Endometrial microvascular endothelial cells (primary cell): ENCODE measurements around the gene TXN. TPM values are rescaled to one million over a fixed set of nuclear protein-coding genes. Genes with fewer than 3 reads are reported as not detected.
"Not testable (repeated sequence)": the region's sequence is repeated elsewhere in the genome, so short reads cannot be mapped to it uniquely, and the experiment has no call there.

ENCODE experiments used
- in situ Hi-C: cut with HindIII; loops from 2 replicates; pipeline ENCODE4 v1.10.0; 2017; ENCODE audit warnings: low sequenced_read_pairs, low pct_unique_long_range_greater_than_20kb; ENCODE audit errors: inconsistent ontology term
- total RNA-seq: library from RNA; depleted of rRNA; stranded (reverse); fragments of >200 nt; gene quantifications from one replicate; pipeline ENCODE4 v1.2.3, GENCODE V29; 2015; ENCODE audit errors: inconsistent ontology term

The TXN gene
- total RNA-seq, 1 donor from 2014 or later: 256 TPM

- in situ Hi-C loops: no loop called here
Observed at GRCh38 chr9:110220809-110221208, 35.5 kb downstream of the TXN start.

DNA sequence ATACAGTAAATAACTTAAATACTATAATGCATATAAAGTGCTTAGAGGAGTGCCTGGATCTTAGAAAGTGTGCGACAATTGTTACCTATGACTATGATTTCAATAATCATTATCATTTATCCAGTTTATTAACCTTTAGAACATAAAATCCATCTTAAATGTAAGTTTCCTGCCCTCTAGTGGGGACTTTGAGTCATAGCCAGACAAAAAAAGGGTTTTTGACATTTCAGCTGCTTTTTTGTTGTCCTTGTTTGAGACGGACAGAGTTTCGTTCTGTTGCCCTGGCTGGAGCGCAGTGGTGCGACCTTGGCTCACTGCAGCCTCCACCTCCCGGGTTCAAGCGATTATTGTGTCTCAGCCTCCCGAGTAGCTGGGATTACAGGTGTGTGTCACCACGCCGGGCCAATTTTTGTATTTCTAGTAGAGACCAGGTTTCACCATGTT, 38.6 kb downstream of the TXN start:
- in situ Hi-C loops: no loop called here

DNA sequence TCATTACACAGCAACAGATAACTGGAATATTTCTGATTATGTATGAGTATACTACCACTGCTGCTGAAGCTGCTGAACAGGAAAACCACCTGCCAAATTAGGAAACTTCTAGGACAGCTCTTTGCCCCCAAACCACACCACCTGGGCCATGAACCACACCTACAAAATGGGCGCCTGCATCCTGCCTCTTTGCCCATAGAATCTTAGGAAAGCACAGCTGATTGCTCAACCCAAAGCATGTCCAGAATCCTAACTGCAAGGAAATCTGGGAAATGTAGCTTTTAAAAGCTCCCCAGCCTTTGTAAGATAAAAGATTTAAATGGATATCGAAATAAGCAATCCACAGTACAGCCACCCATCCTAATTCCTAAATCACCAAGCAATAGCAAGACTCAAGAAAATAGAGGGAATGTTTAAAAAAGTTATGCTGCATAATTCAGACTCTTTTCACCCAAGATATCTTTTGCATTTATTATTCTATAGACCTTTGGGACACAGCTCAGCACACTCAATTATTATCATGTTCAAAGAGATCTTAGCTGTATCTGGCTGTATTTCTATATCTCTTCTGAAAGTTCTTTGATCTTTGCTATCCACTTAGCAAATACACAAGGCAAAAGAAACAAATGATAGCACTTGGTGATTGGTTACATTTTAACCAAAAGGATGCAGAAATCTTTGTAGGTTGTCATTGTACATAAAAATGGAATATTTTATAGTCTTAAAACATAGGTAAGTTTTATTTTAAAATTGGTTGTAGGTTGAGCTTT, 41.5 kb downstream of the TXN start:
- in situ Hi-C loops: no loop called here

DNA sequence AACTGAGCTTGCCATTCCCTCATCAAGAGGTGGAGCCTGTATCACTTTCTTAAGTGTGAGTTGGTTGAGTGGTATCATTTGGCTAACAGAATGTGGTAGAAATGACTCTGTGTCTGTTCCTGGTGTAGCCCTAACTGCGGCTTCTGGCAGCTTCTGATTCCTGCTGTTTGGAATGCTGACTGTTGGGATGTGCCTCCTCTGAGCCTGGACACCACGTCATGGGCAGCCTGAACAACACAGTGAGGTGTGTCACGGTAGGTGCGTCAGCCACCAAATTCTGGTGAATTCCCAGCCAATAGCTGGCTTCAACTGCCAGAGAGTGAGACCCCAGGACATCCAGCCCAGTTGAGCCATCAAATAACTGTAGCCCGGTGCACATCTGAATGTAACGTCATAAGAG, 42.2 kb downstream of the TXN start:
- in situ Hi-C loops: no loop called here

DNA sequence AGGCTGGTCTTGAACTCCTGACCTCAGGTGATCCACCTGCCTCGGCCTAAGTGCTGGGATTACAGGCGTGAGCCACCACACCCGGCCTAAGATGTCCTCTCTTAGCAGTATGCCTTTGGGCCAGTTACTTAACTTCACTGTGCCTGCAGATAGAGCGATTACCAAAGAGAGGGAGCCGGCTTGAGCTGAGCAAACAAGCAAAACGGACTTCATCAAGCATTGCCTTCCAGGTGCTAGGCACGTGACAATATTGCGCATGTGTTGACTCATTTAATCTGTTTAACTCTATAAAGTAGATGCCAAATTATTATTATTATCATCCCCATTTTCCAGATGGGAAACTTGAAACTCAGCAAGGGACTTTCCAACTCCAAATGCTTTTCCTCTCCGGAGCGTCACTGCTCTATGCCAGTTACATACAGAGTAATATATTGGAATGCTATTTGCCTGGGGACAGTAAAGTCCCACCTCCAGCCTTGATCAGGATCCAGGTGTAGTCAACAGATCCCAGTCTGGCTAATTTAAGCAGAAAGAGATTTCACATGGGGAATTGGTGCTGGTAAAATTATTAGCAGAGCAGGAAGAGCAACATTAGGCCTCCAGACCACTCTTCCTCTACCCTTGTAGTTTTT, 42.8 kb downstream of the TXN start:
- in situ Hi-C loops: no loop called here

DNA sequence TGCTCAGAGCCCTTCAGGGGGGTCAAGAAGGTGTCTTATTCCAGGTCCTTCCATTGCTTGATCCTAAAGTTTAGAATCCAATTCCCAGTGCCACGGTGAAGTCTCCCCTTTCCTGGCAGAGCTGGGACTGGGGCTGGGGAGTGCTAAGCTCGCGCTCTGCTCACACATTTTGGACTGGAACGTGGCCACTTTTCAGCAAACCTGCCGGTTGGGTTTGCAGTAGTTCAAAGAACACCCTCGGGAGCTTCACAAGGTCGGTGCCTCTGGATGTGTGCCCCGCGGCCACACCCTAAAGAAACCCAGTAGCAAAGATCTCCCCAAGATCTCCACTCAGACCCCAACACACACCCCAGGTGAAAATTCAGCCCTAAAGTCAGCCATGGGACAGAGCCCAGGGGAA, 48.3 kb downstream of the TXN start, which contains the start of gene C9orf152:
C9orf152 (minus strand) TSS at position 129 of the 400 bp plus-strand sequence. CDS start 580 bp downstream, outside the sequence.
- in situ Hi-C loops: no loop called here

DNA sequence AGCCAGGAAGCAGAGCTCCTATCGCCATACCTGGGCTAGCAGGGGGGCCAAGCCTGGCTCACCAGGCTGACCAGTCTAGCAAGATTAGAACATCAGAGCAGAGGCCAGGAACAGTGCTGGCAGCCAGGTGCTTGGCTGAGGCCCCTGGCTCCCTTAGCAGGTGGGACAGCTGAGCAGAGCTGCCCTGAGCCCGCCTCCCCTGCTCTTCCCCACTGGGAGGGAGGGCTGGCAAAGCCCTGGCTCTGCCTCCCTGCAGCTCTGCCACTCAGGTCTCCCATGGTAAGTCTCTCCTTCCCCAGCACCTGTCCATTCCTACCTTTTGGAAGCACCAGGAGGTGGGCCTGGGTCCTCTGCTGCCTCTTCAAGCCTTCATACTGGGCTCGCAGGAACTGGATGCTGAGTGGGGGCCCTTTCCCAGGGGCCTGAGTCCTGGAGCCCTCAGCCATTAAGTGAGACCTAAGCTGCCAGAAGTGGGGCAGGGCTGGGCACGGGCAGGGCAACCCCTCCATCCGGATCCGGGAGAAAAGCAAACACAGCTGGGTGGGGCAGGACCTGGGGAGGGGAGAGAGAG, 49.2 kb downstream of the TXN start:
- in situ Hi-C loops: no loop called here

DNA sequence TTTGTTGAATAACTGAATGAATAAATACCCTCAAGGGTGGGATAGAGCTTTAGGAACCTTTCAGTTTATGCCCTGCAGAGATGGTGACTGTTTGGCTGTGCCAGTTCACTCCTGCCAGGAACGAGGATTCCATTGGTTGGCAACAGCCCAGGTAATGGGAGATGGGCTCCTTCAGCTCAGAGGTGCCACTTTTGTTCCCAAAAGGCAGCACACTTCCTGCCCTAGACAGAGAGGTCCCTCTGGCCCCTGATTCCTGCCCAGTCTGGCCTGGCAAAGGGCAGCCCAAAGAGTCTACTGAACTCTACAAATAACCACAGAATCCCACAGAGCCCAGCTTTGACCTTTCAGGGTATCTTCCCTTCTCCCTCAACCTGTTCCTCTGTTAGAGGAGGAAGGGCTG, 49.9 kb downstream of the TXN start:
- in situ Hi-C loops: no loop called here

GRCh38 chr9:110205612-110206011, 50.7 kb downstream of the TXN start:
- in situ Hi-C loops: not testable (repeated sequence)

DNA sequence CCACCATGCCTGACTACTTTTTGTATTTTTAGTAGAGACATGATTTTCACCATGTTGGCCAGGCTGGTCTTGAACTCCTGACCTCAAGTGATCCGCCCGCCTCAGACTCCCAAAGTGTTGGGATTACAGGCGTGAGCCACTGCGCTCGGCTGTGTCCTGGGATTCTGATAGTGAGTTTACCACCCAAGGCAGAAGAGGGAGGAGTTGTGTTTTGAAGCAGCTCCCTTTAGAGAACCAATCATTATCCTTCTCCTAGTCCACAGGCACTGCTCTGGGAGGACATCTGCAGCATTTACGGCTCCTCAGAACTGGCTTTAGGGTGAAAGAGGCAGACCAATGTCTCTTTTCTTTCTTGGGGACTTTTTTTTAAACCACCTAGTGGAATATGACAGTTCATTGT, 54.1 kb downstream of the TXN start:
- in situ Hi-C loops: no loop called here

- in situ Hi-C loops: no loop called here
Observed at GRCh38 chr9:110199643-110200042, 56.7 kb downstream of the TXN start.

GRCh38 chr9:110198357-110198756, 58.0 kb downstream of the TXN start:
- in situ Hi-C loops: no loop called here

GRCh38 chr9:110197330-110198187, 58.7 kb downstream of the TXN start:
- in situ Hi-C loops: no loop called here

DNA sequence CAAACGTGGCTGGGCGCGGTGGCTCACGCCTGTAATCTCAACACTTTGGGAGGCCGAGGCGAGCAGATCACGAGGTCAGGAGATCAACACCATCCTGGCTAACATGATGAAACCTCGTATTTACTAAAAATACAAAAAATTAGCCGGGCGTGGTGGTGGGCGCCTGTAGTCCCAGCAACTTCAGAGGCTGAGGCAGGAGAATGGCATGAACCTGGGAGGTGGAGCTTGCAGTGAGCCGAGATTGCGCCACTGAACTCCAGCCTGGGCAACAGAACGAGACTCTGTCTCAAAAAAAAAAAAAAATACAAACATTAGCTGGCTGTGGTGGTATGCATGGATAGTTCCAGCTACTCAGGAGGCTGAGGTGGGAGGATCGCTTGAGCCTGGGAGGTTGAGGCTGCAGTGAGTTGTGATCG, 60.2 kb downstream of the TXN start:
- in situ Hi-C loops: not testable (repeated sequence)

Other genes with a start within 250 kb of the TXN start
- not detected for gene C9orf152, start 48.3 kb downstream of the TXN start, total RNA-seq
- gene TXNDC8, start 81.4 kb upstream of the TXN start, total RNA-seq: not detected